Mesenteric fat pad (tissue), 1 donor: ENCODE data around the gene EEIG2. TPM values are rescaled to one million over a fixed set of nuclear protein-coding genes. Genes with fewer than 3 reads are reported as not detected.
"Not testable (repeated sequence)": the region's sequence is repeated elsewhere in the genome, so short reads cannot be mapped to it uniquely, and the experiment has no call there.

Experiments used
- DNase-seq: peaks from one replicate; pipeline ENCODE4 v3.0.0-alpha.2; 2020; ENCODE audit warnings: low spot score
- long read RNA-seq: library from polyadenylated mRNA; unstranded; transcript quantifications from one replicate; pipeline ENCODE4 v2.0.0, GENCODE V29; 2020
- total RNA-seq: library from RNA; stranded (reverse); fragmentation: NEBNext Ultra II Directional; extraction: Animal tissue kit (Norgen Biotek cat#: 25700); gene quantifications from one replicate; pipeline ENCODE4 v1.2.1, GENCODE V29; 2021
- donor health status: DM: yes; HTN: yes; CAD: no.

EEIG2 gene
- 16.7 TPM for total RNA-seq
- long read RNA-seq, partial matches to known transcripts, result 2 of 4 reads
- long read RNA-seq, other reads (novel, unspliced or antisense), result 2 of 4 reads

- peak; percentile 96 for DNase-seq
Measured at GRCh38 chr1:108559215-108560186, at the start of gene EEIG2. EEIG2 (plus strand) TSS chr1:108560100; CDS start chr1:108560429, 329 bp downstream.

- DNase-seq, result no peak
Measured at GRCh38 chr1:108511764-108512163, 48.1 kb upstream of the EEIG2 start.

- DNase-seq, result no peak
Measured at GRCh38 chr1:108512239-108513043, 47.5 kb upstream of the EEIG2 start.

GRCh38 chr1:108513044-108513415, 46.9 kb upstream of the EEIG2 start:
- no peak for DNase-seq

GRCh38 chr1:108513914-108514313, 46.0 kb upstream of the EEIG2 start:
- DNase-seq, result not testable (repeated sequence)

DNA sequence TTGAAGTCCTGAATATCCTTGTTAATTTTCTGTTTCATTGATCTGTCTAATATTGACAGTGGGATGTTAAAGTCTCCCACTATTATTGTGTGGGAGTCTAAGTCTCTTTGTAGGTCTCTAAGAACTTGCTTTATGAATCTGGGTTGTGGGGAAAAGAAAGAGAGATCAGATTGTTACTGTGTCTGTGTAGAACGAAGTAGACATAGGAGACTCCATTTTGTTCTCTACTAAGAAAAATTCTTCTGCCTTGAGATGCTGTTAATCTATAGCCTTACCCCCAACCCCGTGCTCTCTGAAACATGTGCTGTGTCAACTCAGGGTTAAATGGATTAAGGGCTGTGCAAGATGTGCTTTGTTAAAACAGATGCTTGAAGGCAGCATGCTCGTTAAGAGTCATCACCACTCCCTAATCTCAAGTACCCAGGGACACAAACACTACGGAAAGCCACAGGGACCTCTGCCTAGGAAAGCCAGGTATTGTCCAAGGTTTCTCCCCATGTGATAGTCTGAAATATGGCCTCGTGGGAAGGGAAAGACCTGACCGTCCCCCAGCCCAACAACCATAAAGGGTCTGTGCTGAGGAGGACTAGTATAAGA, 42.5 kb upstream of the EEIG2 start:
- not testable (repeated sequence) for DNase-seq

GRCh38 chr1:108521990-108522393, 37.9 kb upstream of the EEIG2 start:
- no peak for DNase-seq

DNA sequence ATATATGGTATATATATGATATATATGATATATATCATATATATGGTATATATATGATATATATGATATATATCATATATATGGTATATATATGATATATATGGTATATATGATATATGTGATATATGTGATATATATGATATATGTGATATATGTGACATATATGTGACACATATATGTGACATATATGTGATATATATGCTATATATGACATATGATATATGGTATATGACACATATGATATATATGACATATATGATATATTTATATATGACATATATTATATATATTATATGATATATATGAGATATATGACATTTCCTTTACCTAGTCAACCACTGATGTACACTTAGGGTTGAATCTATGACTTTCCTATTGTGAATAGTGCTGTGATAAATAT, 36.1 kb upstream of the EEIG2 start:
- DNase-seq, result no peak

- DNase-seq, result no peak
Measured at GRCh38 chr1:108524676-108525075, 35.2 kb upstream of the EEIG2 start.

- DNase-seq, result no peak
Measured at GRCh38 chr1:108527135-108527534, 32.8 kb upstream of the EEIG2 start.

GRCh38 chr1:108527837-108528236, 32.1 kb upstream of the EEIG2 start:
- DNase-seq, result no peak

GRCh38 chr1:108531444-108531843, 28.5 kb upstream of the EEIG2 start:
- DNase-seq, result no peak

GRCh38 chr1:108532730-108533129, 27.2 kb upstream of the EEIG2 start:
- DNase-seq, result no peak

DNA sequence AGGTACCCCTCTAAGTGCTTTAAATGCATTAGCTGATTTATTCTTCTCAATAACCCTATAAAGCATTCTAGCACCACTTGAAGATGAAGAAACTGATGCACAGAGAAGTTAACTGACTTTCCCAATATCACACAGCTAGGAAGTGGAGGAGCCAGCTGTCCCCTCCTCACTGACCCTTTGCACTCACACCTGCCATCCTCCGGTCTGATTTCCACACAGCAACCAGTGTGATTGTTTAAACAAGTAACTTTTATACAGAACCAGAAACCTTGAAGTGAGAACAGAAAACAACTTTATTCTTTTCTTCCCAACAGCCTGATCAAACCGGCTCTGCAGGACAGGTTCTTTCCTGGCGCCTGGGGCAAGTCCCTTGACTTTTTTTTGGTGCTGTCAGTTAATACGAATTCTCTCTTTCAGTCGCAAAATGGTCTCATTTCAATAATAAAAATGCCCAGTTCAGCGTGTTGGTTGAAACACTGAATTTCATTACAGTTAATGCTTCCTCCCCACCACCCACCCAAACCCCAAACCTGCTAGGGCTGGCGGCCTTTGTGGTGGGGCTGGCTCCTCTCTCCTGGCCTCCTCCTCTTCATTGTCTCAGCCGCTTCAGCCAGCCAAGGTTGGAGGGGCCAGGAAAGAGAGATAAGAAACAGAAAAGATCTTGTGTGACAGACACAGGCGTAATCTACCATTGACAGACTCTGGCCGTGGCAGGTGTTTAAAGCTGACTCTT, 26.4 kb upstream of the EEIG2 start:
- no peak for DNase-seq

DNA sequence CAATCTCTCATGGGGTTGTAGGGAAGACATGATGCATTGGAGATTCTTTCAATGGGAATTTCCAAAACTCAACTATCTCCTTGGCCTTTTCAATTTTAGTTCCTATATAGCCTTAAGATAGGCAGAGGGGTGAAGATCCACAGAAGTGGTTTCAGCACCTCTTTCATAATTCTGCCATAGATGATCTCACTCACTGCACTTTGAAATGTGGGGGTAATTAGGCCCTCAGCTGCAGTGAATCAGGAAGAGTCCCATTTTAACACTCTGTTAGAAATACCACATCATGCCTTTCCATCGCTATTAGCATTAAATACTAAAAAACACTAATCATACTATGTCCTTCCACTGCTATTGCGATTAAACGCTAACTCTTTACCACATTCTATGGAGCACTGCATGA, 25.1 kb upstream of the EEIG2 start:
- DNase-seq, result no peak

- not testable (repeated sequence) for DNase-seq
Measured at GRCh38 chr1:108535315-108535897, 24.5 kb upstream of the EEIG2 start.

DNA sequence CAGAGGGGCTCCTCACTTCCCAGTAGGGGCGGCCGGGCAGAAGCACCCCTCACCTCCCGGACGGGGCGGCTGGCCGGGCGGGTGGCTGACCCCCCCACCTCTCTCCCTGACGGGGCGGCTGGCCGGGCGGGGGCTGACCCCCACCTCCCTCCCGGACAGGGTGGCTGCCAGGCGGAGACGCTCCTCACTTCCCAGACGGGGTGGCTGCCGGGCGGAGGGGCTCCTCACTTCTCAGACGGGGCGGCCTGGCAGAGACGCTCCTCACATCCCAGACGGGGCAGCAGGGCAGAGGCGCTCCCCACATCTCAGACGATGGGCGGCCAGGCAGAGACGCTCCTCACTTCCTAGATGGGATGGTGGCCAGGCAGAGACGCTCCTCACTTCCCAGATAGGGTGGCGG, 23.9 kb upstream of the EEIG2 start:
- not testable (repeated sequence) for DNase-seq

DNA sequence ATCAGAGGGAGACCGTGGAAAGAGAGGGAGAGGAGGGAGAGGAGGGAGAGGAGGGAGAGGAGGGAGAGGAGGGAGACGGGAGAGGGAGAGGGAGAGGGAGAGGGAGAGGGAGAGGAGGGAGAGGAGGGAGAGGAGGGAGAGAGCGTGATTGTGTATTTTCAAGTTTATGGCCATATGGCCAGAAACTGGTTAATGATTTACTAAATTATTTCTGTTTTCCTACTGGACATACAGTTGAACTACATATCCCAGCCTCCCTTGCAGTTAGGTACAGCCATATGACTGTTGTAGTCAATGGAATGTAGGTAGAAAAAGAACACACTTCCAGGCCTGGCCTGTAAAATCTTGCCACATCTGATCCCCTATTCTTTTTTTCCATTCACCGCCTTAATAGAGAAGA, 23.1 kb upstream of the EEIG2 start:
- DNase-seq, result not testable (repeated sequence)

- no peak for DNase-seq
Measured at GRCh38 chr1:108537976-108538375, 21.9 kb upstream of the EEIG2 start.

DNA sequence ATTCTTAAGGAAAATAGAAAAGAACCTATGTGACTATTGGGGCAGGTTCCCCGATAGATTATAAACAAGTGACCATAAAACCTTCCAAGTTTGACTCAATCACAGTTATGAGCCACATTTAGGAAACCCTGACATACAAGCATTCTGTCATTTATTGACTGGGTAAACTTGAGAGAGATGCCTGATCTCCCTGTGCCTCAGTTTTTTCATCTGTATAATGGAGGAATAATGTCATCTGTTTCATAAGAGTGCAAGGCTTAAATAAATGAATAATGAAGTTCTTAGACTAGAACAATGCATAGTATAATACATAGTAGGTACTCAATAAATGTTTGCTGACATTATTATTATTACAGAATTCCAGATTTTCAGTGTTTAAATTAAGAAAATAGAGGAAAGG, 18.9 kb upstream of the EEIG2 start:
- DNase-seq, result no peak
